Mucosa of rectum (tissue), 2 donors: ENCODE results near the gene RAB7A.

Experiments used
- H3K27ac ChIP-seq, 2 donors: one replicate each; pipeline ENCODE4 v1.7.0; 2013; ENCODE audit warnings: inconsistent platforms in 2 of 2, low read depth in 2 of 2, low read length in 2 of 2
- H3K27me3 ChIP-seq, 2 donors: one replicate each; pipeline ENCODE4 v1.7.0; 2013; ENCODE audit warnings: low read length in 2 of 2; ENCODE audit not compliant: control insufficient read depth in 2 of 2, insufficient read depth in 2 of 2
- H3K36me3 ChIP-seq, 2 donors: one replicate each; pipeline ENCODE4 v1.7.0; 2013; ENCODE audit warnings: low read length in 2 of 2; ENCODE audit not compliant: control insufficient read depth in 2 of 2, insufficient read depth in 2 of 2
- H3K4me1 ChIP-seq, 2 donors: one replicate each; pipeline ENCODE4 v1.7.0; 2013; ENCODE audit warnings: low read length in 2 of 2, mild to moderate bottlenecking in 1 of 2; ENCODE audit not compliant: control insufficient read depth in 2 of 2, insufficient read depth in 2 of 2
- H3K4me3 ChIP-seq, 2 donors: one replicate each; pipeline ENCODE4 v1.7.0; 2013; ENCODE audit warnings: low read length in 2 of 2
- H3K9ac ChIP-seq, 2 donors: one replicate each; pipeline ENCODE4 v1.7.0; 2013; ENCODE audit warnings: low read length in 2 of 2, low read depth in 1 of 2, mild to moderate bottlenecking in 1 of 2
- H3K9me3 ChIP-seq, 2 donors: one replicate each; pipeline ENCODE4 v1.7.0; 2013; ENCODE audit warnings: low read length in 2 of 2; ENCODE audit not compliant: control insufficient read depth in 2 of 2
- donor health status: healthy.
- donor health status: Normal muscosa, but diverticular disease.

The RAB7A gene

DNA sequence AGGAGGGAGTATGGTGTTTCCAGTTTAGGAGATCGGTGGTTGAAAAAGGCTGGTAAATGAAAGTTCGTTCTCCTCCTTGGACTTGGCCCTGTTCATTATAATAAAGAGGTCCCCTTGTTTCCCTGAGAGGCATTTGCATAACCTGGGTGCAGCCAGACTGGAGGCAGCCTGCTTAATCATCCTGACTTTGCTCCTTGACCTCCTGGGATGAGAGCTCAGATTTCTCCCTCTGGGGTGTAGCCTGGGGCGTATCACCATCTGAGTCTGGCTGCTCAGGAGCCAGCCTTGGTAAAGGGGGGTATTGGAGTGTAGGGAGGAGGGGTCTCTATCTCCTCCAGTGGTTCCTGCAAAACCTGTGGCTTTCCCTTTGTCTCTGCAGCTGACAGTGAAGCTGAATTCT, 132.2 kb downstream of the RAB7A start:
- peaks cover 9 to 22% of the 10 kb centered on the region in 2 donors for H3K9me3 ChIP-seq
- no peak overlapping the region for H3K9ac ChIP-seq
- H3K4me3 ChIP-seq, result no peak overlapping the region
- H3K36me3 ChIP-seq, result no peaks in the 10 kb centered on the region
- no peak overlapping the region for H3K27ac ChIP-seq
- H3K27me3 ChIP-seq, result no peaks in the 10 kb centered on the region
- H3K4me1 ChIP-seq, result no peaks in the 10 kb centered on the region

DNA sequence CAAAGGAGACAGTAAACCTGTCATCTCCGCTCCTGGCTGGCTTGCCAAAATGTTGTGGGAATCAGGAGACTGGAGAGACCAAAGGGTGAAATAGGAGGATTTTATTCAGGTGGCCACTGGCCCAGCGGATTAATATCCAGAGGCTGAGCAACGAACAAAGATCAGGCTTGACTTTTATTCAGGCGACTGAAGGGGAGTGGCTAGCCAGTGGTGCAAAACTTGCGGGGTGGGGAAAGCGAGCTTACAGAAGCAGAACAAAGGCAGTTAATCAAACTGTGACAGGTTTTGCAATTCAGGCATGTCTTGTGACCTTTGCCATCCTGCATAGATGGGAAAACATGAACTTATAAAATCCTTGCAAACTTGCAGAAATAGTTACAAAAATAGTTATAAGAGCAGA, 133.6 kb downstream of the RAB7A start:
- no peak overlapping the region for H3K4me3 ChIP-seq
- H3K27ac ChIP-seq, result no peak overlapping the region

DNA sequence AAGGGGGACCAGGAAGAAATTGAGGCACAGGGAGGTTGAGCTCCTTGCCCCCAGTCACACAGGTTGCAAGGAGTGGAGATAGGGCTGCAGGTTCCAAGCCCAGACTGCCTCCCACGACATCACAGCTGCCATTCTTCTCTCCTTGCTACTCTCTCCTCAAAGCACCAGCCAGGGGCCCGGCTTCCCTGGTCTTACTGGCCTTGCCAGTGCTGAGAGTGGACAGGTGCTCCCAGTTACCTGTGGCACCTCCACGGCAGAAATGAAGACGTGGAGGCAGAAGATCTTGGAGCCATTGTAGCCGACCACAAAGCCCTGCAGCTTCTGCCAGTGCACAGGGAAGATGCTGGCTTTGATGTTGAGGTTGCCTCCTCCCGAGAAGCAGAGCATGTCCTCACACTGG, 135.5 kb downstream of the RAB7A start:
- H3K9me3 ChIP-seq, result peaks cover 9 to 15% of the 10 kb centered on the region in 2 donors
- H3K27ac ChIP-seq, result no peak overlapping the region
- no peaks in the 10 kb centered on the region for H3K36me3 ChIP-seq
- no peaks in the 10 kb centered on the region for H3K4me1 ChIP-seq
- no peaks in the 10 kb centered on the region for H3K27me3 ChIP-seq
- no peak overlapping the region for H3K4me3 ChIP-seq
- H3K9ac ChIP-seq, result no peak overlapping the region

More for the DNA sequence above, 133.6 kb downstream of the RAB7A start:
- Histone ChIP-seq H3K9ac (no peak overlapping the region), H3K4me1 (no peaks in the 10 kb centered on the region), H3K27me3 (no peaks in the 10 kb centered on the region), H3K9me3 (peaks cover 9 to 17% of the 10 kb centered on the region in 2 donors), H3K36me3 (no peaks in the 10 kb centered on the region)

DNA sequence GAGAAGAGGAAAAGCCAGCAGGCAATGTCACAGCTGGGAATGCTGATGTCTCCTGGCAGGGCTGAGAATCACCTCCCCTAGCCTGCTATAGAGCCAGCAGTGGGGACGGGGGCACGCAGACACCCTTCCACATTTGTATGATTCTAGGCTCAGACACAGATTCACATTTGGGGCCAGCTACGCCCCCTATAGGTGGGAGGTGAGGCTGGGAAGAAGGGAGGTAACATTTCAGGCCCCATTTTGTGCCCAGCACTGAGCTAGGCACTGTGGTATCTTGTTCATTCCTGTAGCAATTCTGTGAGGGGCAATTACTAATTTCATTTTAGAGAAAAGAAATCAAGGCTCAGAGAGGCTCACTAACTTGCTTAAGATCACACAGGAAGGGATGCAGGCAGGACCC, 137.6 kb downstream of the RAB7A start:
- Histone ChIP-seq H3K4me3 (no peak overlapping the region), H3K4me1 (no peaks in the 10 kb centered on the region), H3K27me3 (no peaks in the 10 kb centered on the region), H3K27ac (no peak overlapping the region), H3K36me3 (no peaks in the 10 kb centered on the region), H3K9me3 (peaks cover 7 to 12% of the 10 kb centered on the region in 2 donors), H3K9ac (no peak overlapping the region)
